Upper lobe of right lung (tissue), 1 donor: ENCODE results near the gene LTN1. TPM values are rescaled to one million over a fixed set of nuclear protein-coding genes. Genes with fewer than 3 reads are reported as not detected.
A peak's percentile ranks its signal among the peaks of the same experiment; 100 is the strongest.
"Not testable (repeated sequence)": the region's sequence is repeated elsewhere in the genome, so short reads cannot be mapped to it uniquely, and the experiment has no call there.

ENCODE experiments used
- ATAC-seq: fragments of 200-7000 bp; cut with Tn5 transposase; one replicate; pipeline ENCODE4 v1.9.1; 2020; ENCODE audit warnings: mild to moderate bottlenecking, moderate library complexity
- DNase-seq: peaks from one replicate; pipeline ENCODE4 v3.0.0-alpha.2; 2020
- H3K27ac ChIP-seq: fragments of 200-600 bp; one replicate; pipeline ENCODE4 v1.8.0; 2022
- H3K27me3 ChIP-seq: fragments of 200-600 bp; one replicate; pipeline ENCODE4 v1.8.0; 2022; ENCODE audit warnings: mild to moderate bottlenecking
- H3K36me3 ChIP-seq: fragments of 200-600 bp; one replicate; pipeline ENCODE4 v1.8.0; 2022
- H3K4me1 ChIP-seq: fragments of 200-600 bp; one replicate; pipeline ENCODE4 v1.8.0; 2022
- H3K4me3 ChIP-seq: fragments of 200-600 bp; one replicate; pipeline ENCODE4 v1.8.0; 2022; ENCODE audit warnings: mild to moderate bottlenecking
- H3K9me3 ChIP-seq: fragments of 200-600 bp; one replicate; pipeline ENCODE4 v1.8.0; 2022
- intact Hi-C: fragments of 100-400 bp; cut with DNase I; formaldehyde crosslinking; loops from one replicate; pipeline ENCODE4 v1.11.0; 2022
- total RNA-seq: library from RNA; stranded (reverse); fragmentation: NEBNext Ultra II Directional; extraction: Animal tissue kit (Norgen Biotek cat#: 25700); gene quantifications from one replicate; pipeline ENCODE4 v1.2.1, GENCODE V29; 2021
- TF ChIP-seq, protein P1 (sequence below): fragments of 200-600 bp; IDR thresholded peaks from one replicate; pipeline ENCODE4 v1.8.0; 2022; ENCODE audit warnings: antibody characterized with exemption
- donor health status: DM: no; HTN: yes; CAD: no; lungs with severe emphysema.

The LTN1 gene
- total RNA-seq, 1 donor from 2014 or later: 25.7 TPM

DNA sequence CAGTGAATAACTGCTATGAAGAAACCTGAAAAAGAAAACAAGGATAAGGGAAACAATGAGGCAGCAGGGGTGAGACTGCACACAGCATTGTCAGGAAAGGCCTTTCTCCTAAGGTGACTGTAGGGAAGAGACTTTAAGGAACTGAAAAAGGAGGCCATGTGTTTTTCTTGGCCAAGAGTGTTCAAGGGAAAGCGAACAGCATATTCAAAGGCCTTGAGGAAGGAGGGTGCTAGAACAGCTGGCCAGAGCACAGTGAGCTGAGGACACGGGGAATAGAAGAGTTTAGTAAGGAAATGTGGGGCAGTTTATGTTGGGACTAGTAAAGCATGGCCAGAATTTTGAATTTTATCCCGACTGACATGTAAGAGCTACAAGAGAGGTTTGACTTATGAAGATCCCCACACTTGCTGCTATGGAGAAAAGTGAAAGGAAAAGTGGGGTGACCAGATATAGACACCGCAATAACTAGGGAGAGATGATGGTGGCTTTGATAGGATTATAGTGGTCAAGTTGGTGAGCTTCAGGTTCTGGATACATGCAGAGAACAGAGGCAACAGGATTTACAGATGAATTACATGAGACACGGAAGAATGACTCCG lies 25.1 kb upstream of the LTN1 start:
- no peak for DNase-seq
- intact Hi-C loops: no loop called here
- H3K9me3 ChIP-seq: no peaks in the 10 kb centered on the region
- H3K27ac ChIP-seq: no peak overlapping the region
- peak overlapping the region; percentile 86 for H3K4me3 ChIP-seq
- TF ChIP-seq, protein P1, sequence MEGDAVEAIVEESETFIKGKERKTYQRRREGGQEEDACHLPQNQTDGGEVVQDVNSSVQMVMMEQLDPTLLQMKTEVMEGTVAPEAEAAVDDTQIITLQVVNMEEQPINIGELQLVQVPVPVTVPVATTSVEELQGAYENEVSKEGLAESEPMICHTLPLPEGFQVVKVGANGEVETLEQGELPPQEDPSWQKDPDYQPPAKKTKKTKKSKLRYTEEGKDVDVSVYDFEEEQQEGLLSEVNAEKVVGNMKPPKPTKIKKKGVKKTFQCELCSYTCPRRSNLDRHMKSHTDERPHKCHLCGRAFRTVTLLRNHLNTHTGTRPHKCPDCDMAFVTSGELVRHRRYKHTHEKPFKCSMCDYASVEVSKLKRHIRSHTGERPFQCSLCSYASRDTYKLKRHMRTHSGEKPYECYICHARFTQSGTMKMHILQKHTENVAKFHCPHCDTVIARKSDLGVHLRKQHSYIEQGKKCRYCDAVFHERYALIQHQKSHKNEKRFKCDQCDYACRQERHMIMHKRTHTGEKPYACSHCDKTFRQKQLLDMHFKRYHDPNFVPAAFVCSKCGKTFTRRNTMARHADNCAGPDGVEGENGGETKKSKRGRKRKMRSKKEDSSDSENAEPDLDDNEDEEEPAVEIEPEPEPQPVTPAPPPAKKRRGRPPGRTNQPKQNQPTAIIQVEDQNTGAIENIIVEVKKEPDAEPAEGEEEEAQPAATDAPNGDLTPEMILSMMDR: no peak
- H3K36me3 ChIP-seq: no peaks in the 10 kb centered on the region
- peak; percentile 43 for ATAC-seq
- peaks cover 11% of the 10 kb centered on the region for H3K4me1 ChIP-seq
- H3K27me3 ChIP-seq: no peaks in the 10 kb centered on the region

DNA sequence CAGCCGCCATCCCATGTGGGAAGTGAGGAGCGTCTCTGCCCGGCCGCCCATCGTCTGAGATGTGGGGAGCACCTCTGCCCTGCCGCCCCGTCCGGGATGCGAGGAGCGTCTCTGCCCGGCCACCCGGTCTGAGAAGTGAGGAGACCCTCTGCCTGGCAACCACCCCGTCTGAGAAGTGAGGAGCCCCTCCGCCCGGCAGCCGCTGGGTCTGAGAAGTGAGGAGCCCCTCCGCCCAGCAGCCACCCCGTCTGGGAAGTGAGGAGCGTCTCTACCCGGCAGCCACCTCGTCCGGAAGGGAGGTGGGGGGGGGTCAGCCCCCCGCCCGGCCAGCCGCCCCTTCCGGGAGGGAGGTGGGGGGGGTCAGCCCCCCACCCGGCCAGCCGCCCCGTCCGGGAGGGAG lies 18.6 kb upstream of the LTN1 start:
- H3K4me3 ChIP-seq, intact Hi-C loops, DNase-seq, H3K27ac ChIP-seq, ATAC-seq, H3K27me3 ChIP-seq, H3K9me3 ChIP-seq, H3K4me1 ChIP-seq: not testable (repeated sequence)
- H3K36me3 ChIP-seq: peaks cover 23% of the 10 kb centered on the region

DNA sequence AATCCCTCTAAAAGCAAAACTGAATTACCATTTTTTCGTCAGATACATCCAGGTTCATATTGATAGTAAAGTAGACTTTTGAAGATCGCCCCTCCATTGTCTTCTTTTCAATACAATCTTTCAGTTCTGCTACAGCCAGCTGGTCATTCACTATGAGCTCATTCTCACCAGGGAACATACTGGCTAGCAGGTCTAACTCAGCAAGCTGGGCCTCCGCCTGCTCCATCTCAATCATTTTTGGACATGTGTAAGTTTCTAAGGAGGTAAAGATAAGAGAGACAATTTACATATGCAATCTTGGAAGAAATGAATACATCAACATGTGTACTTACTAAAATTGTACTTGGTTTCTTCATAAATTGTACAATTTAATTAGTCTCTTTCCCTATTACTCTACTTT lies 15.7 kb upstream of the LTN1 start:
- intact Hi-C loops: no loop called here
- Histone ChIP-seq H3K4me3 (no peak overlapping the region), H3K4me1 (peaks cover 3% of the 10 kb centered on the region), H3K9me3 (no peaks in the 10 kb centered on the region), H3K36me3 (peaks cover 23% of the 10 kb centered on the region), H3K27ac (no peak overlapping the region), H3K27me3 (no peaks in the 10 kb centered on the region)
- TF ChIP-seq, protein P1: no peak
- ATAC-seq (no peak), DNase-seq (no peak)

DNA sequence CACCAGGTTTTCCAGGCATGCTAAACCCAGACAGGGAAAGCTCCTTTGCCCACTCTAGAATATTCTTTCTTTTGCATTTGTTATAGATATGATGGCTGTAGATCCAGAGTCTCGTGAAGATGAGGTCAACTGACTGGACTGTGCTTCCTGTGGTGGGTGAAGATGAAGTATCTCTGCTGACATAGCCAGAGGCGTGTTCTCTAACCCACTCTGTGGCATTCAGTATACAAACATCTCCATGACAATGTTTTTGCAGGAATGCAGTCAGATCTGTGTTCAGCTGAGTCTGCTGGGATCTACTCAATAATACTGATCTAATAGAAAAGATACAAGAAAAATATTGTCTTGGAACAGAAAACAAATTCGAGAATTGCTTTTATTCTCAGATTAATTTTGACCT lies 15.1 kb upstream of the LTN1 start:
- Histone ChIP-seq H3K9me3 (no peaks in the 10 kb centered on the region), H3K27ac (no peak overlapping the region), H3K4me1 (peaks cover 5% of the 10 kb centered on the region), H3K36me3 (peaks cover 23% of the 10 kb centered on the region), H3K4me3 (no peak overlapping the region), H3K27me3 (no peaks in the 10 kb centered on the region)
- intact Hi-C loops: no loop called here
- ATAC-seq (no peak), DNase-seq (no peak)
- TF ChIP-seq, protein P1: no peak

DNA sequence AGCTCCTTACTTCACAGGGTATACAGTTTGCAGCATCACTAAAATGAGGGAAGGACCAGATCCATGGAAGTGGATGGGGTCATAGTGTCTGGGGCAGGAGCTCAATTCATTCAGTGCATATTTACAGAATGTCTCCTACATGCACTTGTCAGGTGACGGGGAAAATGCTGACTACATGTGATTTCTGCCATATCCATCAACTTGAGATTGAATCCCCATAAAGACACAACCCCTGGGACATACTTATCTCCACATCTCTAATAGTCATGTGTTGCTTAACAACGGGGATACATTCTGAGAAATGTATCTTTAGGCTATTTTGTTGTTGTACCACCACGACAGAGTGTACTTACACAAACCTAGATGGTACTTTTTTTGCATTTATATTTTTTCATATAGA lies 14.5 kb upstream of the LTN1 start:
- Histone ChIP-seq H3K9me3 (no peaks in the 10 kb centered on the region), H3K4me3 (no peak overlapping the region), H3K27me3 (no peaks in the 10 kb centered on the region), H3K36me3 (peaks cover 23% of the 10 kb centered on the region), H3K4me1 (peaks cover 5% of the 10 kb centered on the region), H3K27ac (no peak overlapping the region)
- TF ChIP-seq, protein P1: no peak
- intact Hi-C loops: no loop called here
- ATAC-seq: no peak
- DNase-seq: no peak

DNA sequence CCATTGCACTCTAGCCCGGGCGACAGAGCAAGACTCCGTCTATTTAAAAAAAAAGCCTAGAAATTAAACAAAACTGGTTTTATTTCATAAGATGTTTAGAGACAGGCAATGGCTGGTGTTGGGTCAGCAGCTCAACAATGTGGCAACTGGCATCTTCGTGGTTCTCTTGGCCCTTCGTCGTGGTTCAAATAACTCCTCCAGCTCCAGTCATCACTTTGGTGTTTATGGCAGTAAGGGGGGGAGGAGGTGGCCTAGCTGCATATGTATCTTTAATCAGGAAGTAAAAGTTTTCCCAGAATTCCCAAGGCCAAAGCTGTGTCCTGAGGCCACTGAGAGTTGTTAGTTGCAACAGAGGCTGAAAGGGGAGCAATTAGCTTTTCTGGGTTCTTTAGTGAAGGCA lies 13.0 kb upstream of the LTN1 start:
- Histone ChIP-seq H3K9me3 (no peaks in the 10 kb centered on the region), H3K4me3 (no peak overlapping the region), H3K4me1 (peaks cover 5% of the 10 kb centered on the region), H3K36me3 (peaks cover 23% of the 10 kb centered on the region), H3K27me3 (no peaks in the 10 kb centered on the region), H3K27ac (no peak overlapping the region)
- no peak for DNase-seq
- intact Hi-C loops: no loop called here
- ATAC-seq: no peak
- TF ChIP-seq, protein P1: no peak
